Activated CD4-positive, alpha-beta T cell treated with anti-CD3 and anti-CD28 coated beads, Interleukin-2, amount 50 U/mL, for 16 hours (primary cell): Measurements from ENCODE around the gene SMIM22.
"Not testable (repeated sequence)": the region's sequence is repeated elsewhere in the genome, so short reads cannot be mapped to it uniquely, and the experiment has no call there.

Source experiments
- DNase-seq: peaks from one replicate; pipeline ENCODE4 v3.0.0-alpha.2; 2020

The SMIM22 gene

GRCh38 chr16:4769306-4769638, 25.9 kb upstream of the SMIM22 start:
- no peak for DNase-seq

GRCh38 chr16:4771646-4772045, 23.5 kb upstream of the SMIM22 start:
- no peak for DNase-seq

- DNase-seq: no peak
Observed at GRCh38 chr16:4772351-4772750, 22.8 kb upstream of the SMIM22 start.

GRCh38 chr16:4775005-4775404, 20.2 kb upstream of the SMIM22 start:
- DNase-seq: no peak

- DNase-seq: no peak
Observed at GRCh38 chr16:4776141-4776705, 18.9 kb upstream of the SMIM22 start.

GRCh38 chr16:4777339-4778049, 17.7 kb upstream of the SMIM22 start:
- no peak for DNase-seq

- DNase-seq: no peak
Observed at GRCh38 chr16:4778050-4778392, 17.1 kb upstream of the SMIM22 start.

GRCh38 chr16:4780235-4780634, 14.9 kb upstream of the SMIM22 start:
- no peak for DNase-seq

- no peak for DNase-seq
Observed at GRCh38 chr16:4783251-4783950, 11.8 kb upstream of the SMIM22 start.

GRCh38 chr16:4783951-4784336, 11.2 kb upstream of the SMIM22 start:
- no peak for DNase-seq

GRCh38 chr16:4784444-4784987, 10.7 kb upstream of the SMIM22 start:
- DNase-seq: not testable (repeated sequence)

- DNase-seq: no peak
Observed at GRCh38 chr16:4785758-4786433, 9.3 kb upstream of the SMIM22 start.

GRCh38 chr16:4787068-4787467, 8.1 kb upstream of the SMIM22 start:
- no peak for DNase-seq

- no peak for DNase-seq
Observed at GRCh38 chr16:4787627-4788482, 7.3 kb upstream of the SMIM22 start, which contains the start of gene SEPTIN12. SEPTIN12 (minus strand) TSS chr16:4788345; CDS start chr16:4787645, 700 bp downstream.

- no peak for DNase-seq
Observed at GRCh38 chr16:4788489-4788889, 6.7 kb upstream of the SMIM22 start.

- no peak for DNase-seq
Observed at GRCh38 chr16:4788910-4789309, 6.3 kb upstream of the SMIM22 start.

- no peak for DNase-seq
Observed at GRCh38 chr16:4790261-4790660, 4.9 kb upstream of the SMIM22 start.

- DNase-seq: peak; percentile 10
Observed at GRCh38 chr16:4790871-4791270, 4.3 kb upstream of the SMIM22 start.

- DNase-seq: no peak
Observed at GRCh38 chr16:4792951-4793513, 2.1 kb upstream of the SMIM22 start.

GRCh38 chr16:4795828-4796572, 831 bp downstream of the SMIM22 start:
- DNase-seq: no peak
